ENCODE data around the gene F2.

DNA sequence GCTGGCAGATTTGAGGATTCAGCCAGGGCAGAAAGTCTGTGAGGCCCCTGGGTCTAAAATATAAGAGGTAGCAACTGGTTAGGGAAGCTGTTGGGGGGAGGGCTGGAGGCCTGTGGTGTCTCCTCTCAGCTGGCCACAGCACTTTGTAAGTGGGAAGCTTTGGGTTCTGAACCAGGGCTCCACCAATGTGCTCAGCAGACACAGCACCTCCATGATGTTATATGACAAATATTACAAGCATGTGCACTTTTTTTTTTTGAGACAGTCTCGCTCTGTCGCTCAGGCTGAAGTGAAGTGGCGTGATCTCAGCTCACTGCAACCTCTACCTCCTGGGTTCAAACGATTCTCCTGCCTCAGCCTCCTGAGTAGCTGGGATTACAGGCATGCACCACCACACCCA, 26.6 kb upstream of the F2 start:
- TF ChIP-seq, protein P1, sequence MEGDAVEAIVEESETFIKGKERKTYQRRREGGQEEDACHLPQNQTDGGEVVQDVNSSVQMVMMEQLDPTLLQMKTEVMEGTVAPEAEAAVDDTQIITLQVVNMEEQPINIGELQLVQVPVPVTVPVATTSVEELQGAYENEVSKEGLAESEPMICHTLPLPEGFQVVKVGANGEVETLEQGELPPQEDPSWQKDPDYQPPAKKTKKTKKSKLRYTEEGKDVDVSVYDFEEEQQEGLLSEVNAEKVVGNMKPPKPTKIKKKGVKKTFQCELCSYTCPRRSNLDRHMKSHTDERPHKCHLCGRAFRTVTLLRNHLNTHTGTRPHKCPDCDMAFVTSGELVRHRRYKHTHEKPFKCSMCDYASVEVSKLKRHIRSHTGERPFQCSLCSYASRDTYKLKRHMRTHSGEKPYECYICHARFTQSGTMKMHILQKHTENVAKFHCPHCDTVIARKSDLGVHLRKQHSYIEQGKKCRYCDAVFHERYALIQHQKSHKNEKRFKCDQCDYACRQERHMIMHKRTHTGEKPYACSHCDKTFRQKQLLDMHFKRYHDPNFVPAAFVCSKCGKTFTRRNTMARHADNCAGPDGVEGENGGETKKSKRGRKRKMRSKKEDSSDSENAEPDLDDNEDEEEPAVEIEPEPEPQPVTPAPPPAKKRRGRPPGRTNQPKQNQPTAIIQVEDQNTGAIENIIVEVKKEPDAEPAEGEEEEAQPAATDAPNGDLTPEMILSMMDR (IDR thresholded peaks at IDR 0.05; ENCODE audit: low read depth, low read length, missing input control), result no peak
- TF ChIP-seq SP1 (IDR thresholded peaks at IDR 0.05), result no peak
- no peak for TF ChIP-seq FOXA1 (IDR thresholded peaks at IDR 0.05)
- no peak for TF ChIP-seq RAD21 (IDR thresholded peaks at IDR 0.05)
- TF ChIP-seq, protein P2, sequence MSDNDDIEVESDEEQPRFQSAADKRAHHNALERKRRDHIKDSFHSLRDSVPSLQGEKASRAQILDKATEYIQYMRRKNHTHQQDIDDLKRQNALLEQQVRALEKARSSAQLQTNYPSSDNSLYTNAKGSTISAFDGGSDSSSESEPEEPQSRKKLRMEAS (IDR thresholded peaks at IDR 0.05), result no peak
- TF ChIP-seq, protein P3, sequence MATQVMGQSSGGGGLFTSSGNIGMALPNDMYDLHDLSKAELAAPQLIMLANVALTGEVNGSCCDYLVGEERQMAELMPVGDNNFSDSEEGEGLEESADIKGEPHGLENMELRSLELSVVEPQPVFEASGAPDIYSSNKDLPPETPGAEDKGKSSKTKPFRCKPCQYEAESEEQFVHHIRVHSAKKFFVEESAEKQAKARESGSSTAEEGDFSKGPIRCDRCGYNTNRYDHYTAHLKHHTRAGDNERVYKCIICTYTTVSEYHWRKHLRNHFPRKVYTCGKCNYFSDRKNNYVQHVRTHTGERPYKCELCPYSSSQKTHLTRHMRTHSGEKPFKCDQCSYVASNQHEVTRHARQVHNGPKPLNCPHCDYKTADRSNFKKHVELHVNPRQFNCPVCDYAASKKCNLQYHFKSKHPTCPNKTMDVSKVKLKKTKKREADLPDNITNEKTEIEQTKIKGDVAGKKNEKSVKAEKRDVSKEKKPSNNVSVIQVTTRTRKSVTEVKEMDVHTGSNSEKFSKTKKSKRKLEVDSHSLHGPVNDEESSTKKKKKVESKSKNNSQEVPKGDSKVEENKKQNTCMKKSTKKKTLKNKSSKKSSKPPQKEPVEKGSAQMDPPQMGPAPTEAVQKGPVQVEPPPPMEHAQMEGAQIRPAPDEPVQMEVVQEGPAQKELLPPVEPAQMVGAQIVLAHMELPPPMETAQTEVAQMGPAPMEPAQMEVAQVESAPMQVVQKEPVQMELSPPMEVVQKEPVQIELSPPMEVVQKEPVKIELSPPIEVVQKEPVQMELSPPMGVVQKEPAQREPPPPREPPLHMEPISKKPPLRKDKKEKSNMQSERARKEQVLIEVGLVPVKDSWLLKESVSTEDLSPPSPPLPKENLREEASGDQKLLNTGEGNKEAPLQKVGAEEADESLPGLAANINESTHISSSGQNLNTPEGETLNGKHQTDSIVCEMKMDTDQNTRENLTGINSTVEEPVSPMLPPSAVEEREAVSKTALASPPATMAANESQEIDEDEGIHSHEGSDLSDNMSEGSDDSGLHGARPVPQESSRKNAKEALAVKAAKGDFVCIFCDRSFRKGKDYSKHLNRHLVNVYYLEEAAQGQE (IDR thresholded peaks at IDR 0.05), result no peak
- TF ChIP-seq TAF1 (conservative IDR thresholded peaks at IDR 0.05), result no peak
- no peak for TF ChIP-seq ATF3 (IDR thresholded peaks at IDR 0.05)
- no peak for TF ChIP-seq RXRA (IDR thresholded peaks at IDR 0.05)
- TF ChIP-seq GABPA (IDR thresholded peaks at IDR 0.05 in 1 of 2, conservative IDR thresholded peaks at IDR 0.05 in 1 of 2), result no peak
- TF ChIP-seq ZBTB33 (IDR thresholded peaks at IDR 0.05), result no peak
- no peak for TF ChIP-seq EGR1 (IDR thresholded peaks at IDR 0.05; ENCODE audit: low read depth in 2 of 2)

Measured in liver (tissue), 3 donors.